NOMO-1 (cell line): ENCODE results near the gene AMN1.
A peak's percentile ranks its signal among the peaks of the same experiment; 100 is the strongest.
"Not testable (repeated sequence)": the region's sequence is repeated elsewhere in the genome, so short reads cannot be mapped to it uniquely, and the experiment has no call there.

Experiments used
- DNase-seq, 2 experiments: peaks; one replicate each; lab custom pipeline; 2025; ENCODE audit not compliant: unreplicated experiment in 2 of 2; lab: John Stamatoyannopoulos, UW

The AMN1 gene

GRCh38 chr12:31687101-31687527 is 41.7 kb downstream of the AMN1 start:
- peak; percentile 79 to 97 for DNase-seq

DNA sequence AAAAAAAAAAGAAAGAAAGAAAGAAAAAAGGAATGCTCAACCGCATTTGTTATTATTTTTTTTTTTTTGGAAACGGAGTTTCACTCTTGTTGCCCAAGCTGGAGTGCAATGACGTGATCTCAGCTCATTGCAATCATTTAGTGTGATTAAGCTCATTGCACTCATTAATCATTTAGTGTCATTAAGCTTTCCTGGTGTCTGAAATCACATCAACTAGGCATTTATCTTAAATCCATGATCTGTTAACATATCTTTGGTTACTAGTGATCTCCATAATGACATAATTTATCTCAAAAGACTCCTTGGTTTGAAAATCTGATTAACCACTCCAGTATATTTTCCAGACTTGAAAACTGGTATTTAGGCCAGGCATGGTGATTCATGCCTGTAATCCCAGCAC is 43.0 kb downstream of the AMN1 start:
- DNase-seq: no peak

DNA sequence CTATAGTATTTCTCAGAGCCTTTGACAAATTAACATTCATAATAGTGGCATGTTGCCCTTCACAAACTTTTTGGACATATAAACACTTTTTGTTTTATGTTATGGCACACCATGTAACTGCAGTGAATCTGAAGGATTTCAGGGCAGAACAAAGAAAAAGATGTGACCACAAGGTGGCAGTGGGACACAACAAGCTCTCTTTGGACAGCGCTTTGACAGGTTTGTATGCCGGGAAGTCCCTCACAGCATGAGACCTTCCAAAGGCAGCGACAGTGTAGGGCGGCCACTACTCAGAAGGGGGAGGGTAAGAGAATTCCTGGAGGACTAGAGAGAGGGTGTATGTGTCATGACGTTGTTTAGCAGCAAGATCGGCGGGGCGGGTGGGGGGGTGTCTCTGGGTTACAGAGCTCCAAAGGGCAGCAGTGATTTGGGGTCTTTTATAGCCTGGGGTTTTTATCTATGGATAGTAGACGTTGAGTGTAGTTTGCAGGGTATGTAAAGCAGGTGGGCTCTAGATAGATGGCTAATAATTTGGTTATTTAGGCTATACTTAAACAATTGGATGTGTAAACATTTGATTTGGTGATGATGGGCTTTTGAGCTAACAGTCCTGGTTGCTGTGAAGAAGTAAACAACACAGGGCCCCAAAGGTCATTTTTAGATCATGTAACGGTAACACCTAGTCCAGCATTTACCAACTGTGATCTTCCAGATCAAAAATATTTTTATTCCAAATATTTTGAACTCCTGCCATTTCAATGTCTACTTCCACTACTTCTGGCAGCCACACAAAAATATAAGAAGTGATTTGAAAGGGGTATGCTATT is 46.5 kb downstream of the AMN1 start:
- DNase-seq: peak; percentile 62 to 68

DNA sequence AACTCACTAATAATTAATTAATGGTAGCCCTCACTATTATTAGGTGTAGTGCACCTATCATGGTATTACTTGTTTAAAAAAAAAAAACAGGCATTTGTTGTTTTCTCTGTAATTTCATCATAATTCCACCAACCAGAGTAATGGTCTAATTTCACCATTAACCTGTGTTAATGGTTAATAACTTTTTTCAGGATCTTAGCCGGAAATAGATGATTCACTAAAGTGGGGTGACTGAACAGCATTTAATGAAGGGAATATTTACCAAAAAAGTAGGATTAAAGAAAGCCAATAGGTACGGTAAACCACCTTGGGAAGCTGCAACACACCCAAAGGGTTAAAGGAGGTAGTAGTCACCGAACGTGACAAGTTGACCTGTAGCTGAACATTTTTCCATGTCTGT is 56.3 kb downstream of the AMN1 start:
- DNase-seq: no peak

DNA sequence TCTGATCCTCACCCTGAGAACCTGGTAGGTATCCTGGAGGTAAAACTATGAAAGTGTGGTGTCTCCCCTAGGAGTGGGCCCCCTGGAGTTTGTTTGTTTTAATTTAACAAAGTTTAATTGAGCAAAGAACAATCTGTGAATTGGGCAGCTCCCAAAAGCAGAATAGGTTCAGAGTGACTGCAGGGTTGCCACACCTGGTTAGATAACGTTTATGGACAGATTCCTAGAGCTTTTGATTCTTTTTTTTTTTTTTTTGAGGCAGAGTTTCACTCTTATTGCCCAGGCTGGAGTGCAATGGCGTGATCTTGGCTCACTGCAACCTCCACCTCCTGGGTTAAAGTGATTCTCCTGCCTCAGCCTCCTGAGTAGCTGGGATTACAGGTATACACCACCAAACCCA is 59.2 kb downstream of the AMN1 start:
- not testable (repeated sequence) for DNase-seq

- no peak for DNase-seq
Observed at GRCh38 chr12:31669020-31669419, 59.8 kb downstream of the AMN1 start.

DNA sequence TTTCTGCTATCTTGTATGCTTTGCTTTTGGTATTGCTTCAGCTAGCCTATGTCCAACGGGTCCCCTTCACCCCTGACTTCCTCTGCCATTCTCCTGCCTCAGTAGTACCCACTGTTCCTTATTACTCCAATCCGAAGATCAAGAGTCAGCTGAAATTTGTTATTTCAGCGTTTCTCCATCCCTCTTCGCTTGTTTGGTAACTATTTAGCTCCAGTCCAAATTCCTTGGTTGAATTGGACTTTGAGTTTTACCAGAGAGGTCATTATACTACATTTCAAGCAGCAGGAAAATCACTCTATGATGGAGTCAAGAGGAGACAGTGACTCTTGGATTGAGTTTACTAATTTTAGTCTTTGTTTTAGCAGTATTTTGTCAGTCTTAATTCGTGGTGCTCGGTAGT is 64.8 kb downstream of the AMN1 start:
- no peak for DNase-seq

DNA sequence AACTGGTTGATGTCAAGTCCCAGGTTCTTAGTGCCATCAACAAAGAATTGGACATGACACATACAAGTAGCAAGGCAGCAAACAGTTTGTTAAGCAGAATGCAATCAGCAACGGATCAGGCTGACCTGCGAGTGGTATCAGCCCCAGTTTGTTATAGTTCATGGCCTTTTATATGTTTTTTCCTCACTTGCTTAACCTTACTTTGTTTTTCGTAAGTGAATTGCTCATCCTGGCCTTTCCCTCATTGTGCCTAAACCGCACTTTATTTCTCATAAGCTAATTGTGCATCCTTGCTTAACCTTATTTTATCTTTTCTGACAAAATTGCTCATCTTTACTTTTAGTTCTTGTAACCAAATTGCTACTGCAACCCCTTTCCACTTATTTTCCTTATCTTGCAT is 65.2 kb downstream of the AMN1 start:
- no peak for DNase-seq

DNA sequence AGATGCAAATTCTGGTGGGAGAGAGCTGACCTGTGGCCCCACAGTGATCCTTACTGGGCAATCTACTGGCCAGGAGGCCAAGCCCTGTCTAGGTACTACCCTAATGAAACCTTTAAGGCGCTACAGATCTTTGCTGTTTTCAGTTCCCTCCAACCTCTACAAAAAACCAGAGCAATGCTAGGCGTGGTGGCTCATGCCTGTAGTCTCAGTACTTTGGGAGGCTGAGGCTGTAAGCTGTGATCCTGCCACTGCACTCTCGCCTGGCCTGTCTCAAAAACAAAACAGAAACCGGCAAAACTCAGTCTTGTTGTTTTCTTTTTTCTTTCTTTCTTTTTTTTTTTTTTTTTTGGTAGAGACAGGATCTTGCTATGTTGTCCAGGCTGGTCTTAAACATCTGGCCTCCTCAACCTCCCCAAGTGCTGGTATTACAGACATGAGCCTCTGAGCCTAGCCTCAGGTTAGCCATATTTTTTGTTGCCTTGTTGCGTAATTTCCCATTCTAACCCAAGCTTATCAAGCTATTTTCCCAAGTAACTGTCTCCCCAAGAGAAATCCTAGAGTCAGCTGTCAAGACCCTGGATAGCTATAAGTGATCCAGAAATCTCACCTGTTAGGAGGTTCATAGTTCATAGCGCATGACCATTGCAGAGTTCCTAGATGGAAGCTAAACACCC is 66.5 kb downstream of the AMN1 start:
- DNase-seq: no peak

- peak; percentile 93 to 98 for DNase-seq
Observed at GRCh38 chr12:31659087-31659942, 69.5 kb downstream of the AMN1 start, which contains the start of gene ETFBKMT. ETFBKMT (plus strand) TSS chr12:31659688; CDS start chr12:31661954, 2,266 bp downstream.

DNA sequence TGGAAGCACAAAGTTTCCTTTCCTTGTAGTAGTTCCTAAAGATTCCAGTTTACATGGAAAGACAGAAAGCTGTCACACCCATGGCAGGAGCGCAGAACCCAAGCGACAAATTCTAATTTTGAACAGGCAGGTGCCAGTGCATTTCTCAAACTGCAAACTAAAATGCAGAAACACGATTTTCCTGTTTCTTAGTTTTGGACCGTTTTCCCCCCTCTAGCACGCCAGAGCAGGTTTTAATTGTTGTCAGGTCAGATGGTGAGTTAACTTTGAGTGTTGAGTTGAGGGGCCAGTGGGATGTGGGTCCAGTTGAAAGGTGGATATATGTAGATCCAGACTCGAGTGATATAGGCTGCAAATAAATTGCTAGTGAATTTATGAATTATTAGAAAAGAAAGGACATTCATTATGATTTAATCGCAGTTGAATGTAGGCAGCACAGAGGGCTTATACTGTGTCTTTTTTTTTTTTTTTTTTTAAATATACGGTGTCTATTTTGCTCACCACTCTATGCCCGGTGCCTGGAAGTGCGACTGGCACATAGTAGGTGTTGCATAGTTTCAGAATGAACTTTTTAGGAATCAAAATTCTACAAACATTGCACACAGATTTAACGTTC is 70.2 kb downstream of the AMN1 start:
- no peak for DNase-seq

GRCh38 chr12:31655792-31656191 is 73.0 kb downstream of the AMN1 start:
- no peak for DNase-seq

- DNase-seq: no peak
Observed at GRCh38 chr12:31655208-31655607, 73.6 kb downstream of the AMN1 start.

DNA sequence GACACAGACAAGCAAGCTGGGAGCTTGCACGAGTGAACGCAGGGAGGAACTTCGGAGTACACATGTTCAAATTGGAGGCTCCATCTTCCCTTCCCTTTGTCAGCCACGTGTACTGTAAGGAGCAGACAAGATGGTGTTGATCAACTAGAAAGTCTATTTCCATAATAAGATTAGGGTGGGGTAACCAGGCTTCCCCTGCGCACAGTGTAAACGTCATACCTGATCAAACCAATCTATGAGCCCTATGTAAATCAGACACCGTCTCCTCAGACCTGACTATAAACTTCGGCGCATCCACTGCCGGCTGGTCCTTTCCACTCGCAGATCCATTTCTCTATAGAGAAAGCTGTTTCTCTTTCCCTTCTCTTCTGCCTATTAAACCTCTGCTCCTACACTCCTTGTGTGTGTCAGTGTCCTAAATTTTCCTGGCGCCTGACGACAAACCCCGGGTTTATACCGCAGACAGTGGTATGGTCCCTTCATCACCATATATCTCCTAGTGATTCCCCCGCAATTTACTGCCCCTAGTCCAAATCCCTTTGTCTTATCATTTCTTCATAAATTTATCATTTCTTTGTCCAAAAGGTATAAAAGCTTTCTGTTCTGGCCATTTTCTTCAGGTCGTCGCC is 76.8 kb downstream of the AMN1 start:
- DNase-seq: no peak

DNA sequence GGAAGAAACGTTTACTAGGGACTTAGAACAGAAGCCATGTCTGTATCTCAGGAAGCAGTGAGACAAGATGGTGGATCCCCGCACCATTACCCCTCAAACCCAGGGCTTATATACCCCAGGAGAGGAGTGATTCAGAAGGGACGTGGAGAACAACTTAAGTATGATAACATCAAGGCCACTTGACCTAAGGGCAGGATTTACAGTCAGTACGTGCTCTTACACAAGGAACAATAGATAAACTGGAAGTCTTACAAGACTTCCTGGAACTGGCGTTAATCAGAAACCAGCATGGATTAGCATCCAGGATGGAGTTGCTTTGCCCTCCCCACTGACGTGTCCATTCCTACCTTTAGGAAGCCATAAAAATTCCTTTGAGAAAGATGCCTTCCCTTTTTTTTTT is 77.9 kb downstream of the AMN1 start:
- no peak for DNase-seq

GRCh38 chr12:31647086-31647491 is 81.7 kb downstream of the AMN1 start:
- DNase-seq: peak; percentile 10 to 70

GRCh38 chr12:31645924-31646323 is 82.9 kb downstream of the AMN1 start:
- DNase-seq: no peak

- no peak for DNase-seq
Observed at GRCh38 chr12:31644536-31644935, 84.3 kb downstream of the AMN1 start.

DNA sequence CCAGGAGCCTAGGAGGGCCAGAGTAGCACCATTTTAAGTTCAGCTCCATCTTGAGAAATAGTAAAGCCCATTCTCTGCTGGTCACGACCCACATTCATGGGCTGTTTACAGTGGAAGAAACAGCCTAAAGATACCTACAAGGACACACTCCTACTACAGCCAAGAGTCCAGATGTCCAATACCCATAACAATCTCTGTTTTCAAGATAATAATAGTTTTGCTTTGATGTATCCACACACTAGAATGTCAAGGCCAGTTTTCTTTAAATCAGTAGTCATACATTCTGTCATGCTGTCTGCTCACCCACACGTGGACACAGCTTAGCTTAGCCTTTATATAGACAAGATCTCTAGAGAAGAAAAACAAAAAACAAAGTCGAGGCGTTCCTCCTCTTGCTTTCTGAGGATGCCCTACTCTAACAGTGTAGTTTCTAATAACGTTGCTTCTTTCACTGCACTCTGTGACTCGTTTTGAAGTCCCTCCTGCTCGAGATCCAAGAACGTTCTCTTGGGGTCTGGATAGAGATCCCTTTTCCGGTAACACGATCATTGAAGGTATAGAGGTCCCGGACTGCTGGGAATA is 87.2 kb downstream of the AMN1 start:
- DNase-seq: no peak

GRCh38 chr12:31634620-31635019 is 94.2 kb downstream of the AMN1 start:
- no peak for DNase-seq
